Keratinocyte (primary cell): ENCODE data around the gene TUFT1.

Experiments
- EZH2 ChIP-seq: IDR thresholded peaks from one replicate; pipeline ENCODE4 v1.6.1; 2012; ENCODE audit warnings: inconsistent platforms, mild to moderate bottlenecking, low read length, moderate library complexity
- TF ChIP-seq, protein P1 (sequence below), 3 experiments: IDR thresholded peaks in 1 of 3; conservative IDR thresholded peaks in 1 of 3; optimal IDR thresholded peaks in 1 of 3; 2 replicates in 2 of 3; 3 replicates in 1 of 3; pipeline versions ENCODE3 to v1.5.1; 2011; ENCODE audit warnings: low read length in 3 of 3, mild to moderate bottlenecking in 3 of 3, moderate library complexity in 2 of 3, control low read depth in 1 of 3, inconsistent platforms in 1 of 3; ENCODE audit not compliant: insufficient read depth in 2 of 3; ENCODE audit errors: extremely low read depth in 1 of 3

DNA sequence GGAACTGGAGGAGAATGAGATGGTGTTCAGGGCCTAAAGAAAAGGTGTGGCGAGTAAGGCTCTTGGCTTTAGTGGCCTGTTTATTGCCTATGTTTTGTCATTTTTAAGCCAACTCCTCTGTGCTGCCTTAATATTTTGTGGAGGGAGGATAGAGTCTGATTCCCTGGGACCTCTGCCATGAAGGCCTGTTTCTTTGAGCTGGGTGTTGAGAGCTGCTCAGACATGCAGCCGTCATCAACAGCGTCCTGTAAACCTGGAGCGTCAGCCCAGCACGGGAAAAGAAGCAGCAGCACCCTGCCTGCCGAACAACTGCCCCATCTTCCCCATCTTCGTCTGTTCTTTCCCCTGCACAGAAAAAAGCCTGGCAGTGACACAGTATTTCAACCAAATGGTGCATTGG is 44.7 kb downstream of the TUFT1 start:
- TF ChIP-seq, protein P1, sequence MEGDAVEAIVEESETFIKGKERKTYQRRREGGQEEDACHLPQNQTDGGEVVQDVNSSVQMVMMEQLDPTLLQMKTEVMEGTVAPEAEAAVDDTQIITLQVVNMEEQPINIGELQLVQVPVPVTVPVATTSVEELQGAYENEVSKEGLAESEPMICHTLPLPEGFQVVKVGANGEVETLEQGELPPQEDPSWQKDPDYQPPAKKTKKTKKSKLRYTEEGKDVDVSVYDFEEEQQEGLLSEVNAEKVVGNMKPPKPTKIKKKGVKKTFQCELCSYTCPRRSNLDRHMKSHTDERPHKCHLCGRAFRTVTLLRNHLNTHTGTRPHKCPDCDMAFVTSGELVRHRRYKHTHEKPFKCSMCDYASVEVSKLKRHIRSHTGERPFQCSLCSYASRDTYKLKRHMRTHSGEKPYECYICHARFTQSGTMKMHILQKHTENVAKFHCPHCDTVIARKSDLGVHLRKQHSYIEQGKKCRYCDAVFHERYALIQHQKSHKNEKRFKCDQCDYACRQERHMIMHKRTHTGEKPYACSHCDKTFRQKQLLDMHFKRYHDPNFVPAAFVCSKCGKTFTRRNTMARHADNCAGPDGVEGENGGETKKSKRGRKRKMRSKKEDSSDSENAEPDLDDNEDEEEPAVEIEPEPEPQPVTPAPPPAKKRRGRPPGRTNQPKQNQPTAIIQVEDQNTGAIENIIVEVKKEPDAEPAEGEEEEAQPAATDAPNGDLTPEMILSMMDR (optimal IDR thresholded peaks at IDR 0.05 in 1 of 3, IDR thresholded peaks at IDR 0.05 in 1 of 3, conservative IDR thresholded peaks at IDR 0.05 in 1 of 3; ENCODE audit: extremely low read depth in 1 of 3, insufficient read depth in 2 of 3, low read length in 3 of 3): no peak
- no peak for TF ChIP-seq EZH2
